SJCRH30 (cell line): Measurements from ENCODE around the gene PKD2L1. TPM values are rescaled to one million over a fixed set of nuclear protein-coding genes. Genes with fewer than 3 reads are reported as not detected.
"Not testable (repeated sequence)": the region's sequence is repeated elsewhere in the genome, so short reads cannot be mapped to it uniquely, and the experiment has no call there.

Experiments used
- DNase-seq, 2 experiments: peaks; one replicate each; pipeline ENCODE4 v3.0.0-alpha.2; 2015 to 2020
- H3K27ac ChIP-seq: fragments of 250-450 bp; sonication (Bioruptor Pico); 2 replicates; pipeline ENCODE4 v1.5.1; 2020; ENCODE audit warnings: mild to moderate bottlenecking, moderate library complexity
- H3K27me3 ChIP-seq: fragments of 250-450 bp; sonication (Bioruptor Pico); 2 replicates; pipeline ENCODE4 v1.5.1; 2020; ENCODE audit warnings: mild to moderate bottlenecking, moderate library complexity
- H3K36me3 ChIP-seq: fragments of 250-450 bp; sonication (Bioruptor Pico); 2 replicates; pipeline ENCODE4 v1.5.1; 2020; ENCODE audit warnings: mild to moderate bottlenecking, moderate library complexity
- H3K4me1 ChIP-seq: fragments of 250-450 bp; sonication (Bioruptor Pico); 2 replicates; pipeline ENCODE4 v1.5.1; 2020; ENCODE audit warnings: mild to moderate bottlenecking, moderate library complexity
- H3K4me3 ChIP-seq: fragments of 250-450 bp; sonication (Bioruptor Pico); 2 replicates; pipeline ENCODE4 v1.5.1; 2020; ENCODE audit warnings: mild to moderate bottlenecking, moderate library complexity
- H3K9me3 ChIP-seq: fragments of 250-450 bp; sonication (Bioruptor Pico); replicated peaks from 2 replicates; pipeline ENCODE4 v1.5.1; 2020; ENCODE audit warnings: mild to moderate bottlenecking, moderate library complexity
- total RNA-seq: library from RNA; depleted of rRNA; stranded (reverse); fragments of >200 nt; shearing (Covaris generic); gene quantifications from 2 replicates; pipeline ENCODE4 v1.2.3, GENCODE V29; 2014

The PKD2L1 gene
- total RNA-seq, 1 experiment from 2014 or later: not detected

DNA sequence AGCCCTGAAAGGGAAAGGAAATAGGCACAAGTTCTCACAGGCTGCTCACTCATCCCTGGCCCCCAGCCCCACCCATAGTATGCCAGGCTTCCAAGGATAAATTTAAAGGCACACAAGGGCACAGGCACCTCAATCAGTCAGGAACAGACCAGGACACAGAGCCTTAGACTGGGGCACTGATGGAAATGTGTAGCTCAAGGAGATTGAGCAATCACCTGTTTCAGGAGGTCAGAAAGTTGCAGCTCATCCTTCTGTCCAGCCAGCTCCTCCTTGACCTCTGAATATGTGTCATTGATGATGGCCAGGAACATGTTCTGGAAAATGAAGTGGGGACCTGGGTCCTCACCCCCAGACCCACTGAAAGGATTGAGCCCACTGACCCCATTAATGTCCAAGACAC is 37.0 kb downstream of the PKD2L1 start:
- H3K4me3 ChIP-seq: no peak overlapping the region
- DNase-seq: no peak
- H3K9me3 ChIP-seq: no peaks in the 10 kb centered on the region
- no peak overlapping the region for H3K27ac ChIP-seq
- peaks cover 6% of the 10 kb centered on the region; the same call in 1 of the 2 replicates for H3K27me3 ChIP-seq
- H3K36me3 ChIP-seq: no peaks in the 10 kb centered on the region
- no peaks in the 10 kb centered on the region for H3K4me1 ChIP-seq

DNA sequence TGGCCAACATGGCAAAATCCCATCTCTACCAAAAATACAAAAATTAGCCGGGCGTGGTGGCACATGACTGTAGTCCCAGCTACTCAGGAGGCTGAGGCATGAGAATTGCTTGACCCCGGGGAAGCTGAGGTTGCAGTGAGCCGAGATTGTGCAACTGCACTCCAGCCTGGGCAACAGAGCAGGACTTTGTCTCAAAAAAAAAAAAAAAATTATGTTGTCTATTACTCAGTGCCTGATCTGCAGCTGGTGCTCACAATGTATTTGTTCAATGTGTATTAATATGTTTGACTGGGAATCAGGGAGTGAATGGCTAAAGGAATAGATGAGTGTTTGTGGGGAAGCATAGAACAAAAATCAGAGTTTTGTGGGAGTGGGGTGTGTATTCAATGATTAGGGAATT is 37.7 kb downstream of the PKD2L1 start:
- not testable (repeated sequence) for DNase-seq, H3K4me3 ChIP-seq, H3K27ac ChIP-seq, H3K4me1 ChIP-seq, H3K27me3 ChIP-seq, H3K9me3 ChIP-seq, H3K36me3 ChIP-seq

DNA sequence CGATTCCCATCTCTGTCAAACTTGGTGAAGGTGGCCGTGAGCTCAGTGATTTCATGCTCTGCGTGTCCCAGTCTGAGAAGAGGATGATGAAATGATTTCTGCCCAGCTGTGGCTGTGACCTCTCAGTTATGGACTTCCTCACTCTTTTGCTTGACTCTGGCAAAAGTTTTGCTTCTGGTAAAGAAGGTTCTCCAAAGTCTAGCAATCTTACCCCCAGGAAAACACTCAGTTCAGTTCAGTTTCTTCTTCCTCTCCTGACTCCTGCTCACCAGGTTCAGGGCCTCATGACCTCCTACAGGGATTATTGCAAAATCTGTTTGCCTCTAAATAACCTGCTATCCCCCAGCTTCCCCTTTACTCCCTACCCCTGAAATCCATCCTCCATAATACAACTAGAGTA is 38.7 kb downstream of the PKD2L1 start:
- H3K9me3 ChIP-seq: no peaks in the 10 kb centered on the region
- DNase-seq: no peak
- H3K27me3 ChIP-seq: peaks cover 4% of the 10 kb centered on the region; the same call in 1 of the 2 replicates

DNA sequence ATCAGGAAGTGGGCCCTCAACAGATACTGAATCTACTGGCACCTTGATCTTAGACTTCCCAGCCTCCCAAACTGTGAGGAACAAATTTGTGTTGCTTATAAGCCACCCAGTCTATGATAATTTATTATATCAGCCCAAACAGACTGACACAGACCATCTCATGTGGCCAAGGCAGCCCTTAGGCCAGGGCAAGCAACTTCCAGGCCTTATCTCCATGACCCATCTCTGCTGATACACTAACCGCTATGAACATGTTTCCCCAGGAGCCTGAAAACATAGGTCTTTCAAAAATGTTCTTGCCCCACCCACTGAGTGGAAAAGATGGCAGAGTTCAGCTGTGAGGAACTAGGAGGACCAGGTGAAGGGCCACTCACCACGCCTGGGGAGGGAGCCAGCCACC is 40.4 kb downstream of the PKD2L1 start:
- no peak overlapping the region for H3K4me3 ChIP-seq
- H3K9me3 ChIP-seq: no peaks in the 10 kb centered on the region
- peaks cover 4% of the 10 kb centered on the region; the same call in 1 of the 2 replicates for H3K27me3 ChIP-seq
- no peak overlapping the region for H3K27ac ChIP-seq
- DNase-seq: no peak
- 0 out of 2 replicates have a peak, but pooled peaks cover 1% of the 10 kb centered on the region for H3K36me3 ChIP-seq
- 0 out of 2 replicates have a peak, but pooled peaks cover 6% of the 10 kb centered on the region for H3K4me1 ChIP-seq

More for the DNA sequence above, 38.7 kb downstream of the PKD2L1 start:
- no peak overlapping the region for H3K27ac ChIP-seq
- H3K4me1 ChIP-seq: 0 out of 2 replicates have a peak, but pooled peaks cover 3% of the 10 kb centered on the region
- H3K4me3 ChIP-seq: no peak overlapping the region
- no peaks in the 10 kb centered on the region for H3K36me3 ChIP-seq

DNA sequence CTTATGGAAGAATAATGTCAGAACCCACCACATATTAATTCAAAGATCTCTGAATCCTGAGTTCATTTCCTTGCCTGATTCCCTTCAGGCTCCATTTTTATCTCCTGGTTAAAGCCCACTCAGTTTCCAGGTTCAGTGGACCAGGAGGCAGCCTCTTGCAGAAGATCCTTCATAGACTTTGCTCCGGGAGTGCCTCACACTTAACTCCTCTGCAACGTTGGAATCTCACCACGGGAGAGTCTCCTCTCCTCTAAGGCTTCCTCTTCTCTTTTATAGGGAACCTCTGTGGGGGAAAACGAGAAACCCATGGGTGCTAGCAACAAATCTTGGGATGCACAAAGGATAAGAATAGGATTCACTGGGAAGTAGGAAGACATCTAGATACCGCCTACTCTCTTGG is 41.8 kb downstream of the PKD2L1 start:
- DNase-seq: no peak

DNA sequence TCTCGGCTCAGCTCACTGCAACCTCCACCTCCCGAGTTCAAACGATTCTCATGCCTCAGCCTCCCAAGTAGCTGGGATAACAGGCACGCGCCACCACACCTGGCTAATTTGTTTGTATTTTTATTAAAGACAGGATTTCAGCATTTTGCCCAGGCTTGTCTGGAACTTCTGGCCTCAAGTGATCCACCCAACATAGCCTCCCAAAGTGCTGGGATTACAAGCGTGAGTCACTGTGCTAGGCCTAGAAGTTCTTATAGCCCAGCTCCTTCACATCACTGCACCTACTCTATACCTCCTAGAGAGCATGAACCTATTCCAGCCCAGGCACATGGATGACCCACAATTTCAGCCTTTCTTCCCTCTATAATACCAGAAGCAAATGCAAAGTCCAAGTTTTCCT is 42.3 kb downstream of the PKD2L1 start:
- H3K27ac ChIP-seq: no peak overlapping the region
- no peak overlapping the region for H3K4me3 ChIP-seq
- DNase-seq: no peak
- H3K36me3 ChIP-seq: peaks cover 6% of the 10 kb centered on the region; the same call in 1 of the 2 replicates
- peaks cover 4% of the 10 kb centered on the region; the same call in 1 of the 2 replicates for H3K27me3 ChIP-seq
- 0 out of 2 replicates have a peak, but pooled peaks cover 6% of the 10 kb centered on the region for H3K4me1 ChIP-seq
- no peaks in the 10 kb centered on the region for H3K9me3 ChIP-seq

More for the DNA sequence above, 41.8 kb downstream of the PKD2L1 start:
- Histone ChIP-seq H3K4me3 (no peak overlapping the region), H3K9me3 (no peaks in the 10 kb centered on the region), H3K4me1 (0 out of 2 replicates have a peak, but pooled peaks cover 6% of the 10 kb centered on the region), H3K27ac (no peak overlapping the region), H3K36me3 (peaks cover 6% of the 10 kb centered on the region; the same call in 1 of the 2 replicates), H3K27me3 (peaks cover 4% of the 10 kb centered on the region; the same call in 1 of the 2 replicates)

DNA sequence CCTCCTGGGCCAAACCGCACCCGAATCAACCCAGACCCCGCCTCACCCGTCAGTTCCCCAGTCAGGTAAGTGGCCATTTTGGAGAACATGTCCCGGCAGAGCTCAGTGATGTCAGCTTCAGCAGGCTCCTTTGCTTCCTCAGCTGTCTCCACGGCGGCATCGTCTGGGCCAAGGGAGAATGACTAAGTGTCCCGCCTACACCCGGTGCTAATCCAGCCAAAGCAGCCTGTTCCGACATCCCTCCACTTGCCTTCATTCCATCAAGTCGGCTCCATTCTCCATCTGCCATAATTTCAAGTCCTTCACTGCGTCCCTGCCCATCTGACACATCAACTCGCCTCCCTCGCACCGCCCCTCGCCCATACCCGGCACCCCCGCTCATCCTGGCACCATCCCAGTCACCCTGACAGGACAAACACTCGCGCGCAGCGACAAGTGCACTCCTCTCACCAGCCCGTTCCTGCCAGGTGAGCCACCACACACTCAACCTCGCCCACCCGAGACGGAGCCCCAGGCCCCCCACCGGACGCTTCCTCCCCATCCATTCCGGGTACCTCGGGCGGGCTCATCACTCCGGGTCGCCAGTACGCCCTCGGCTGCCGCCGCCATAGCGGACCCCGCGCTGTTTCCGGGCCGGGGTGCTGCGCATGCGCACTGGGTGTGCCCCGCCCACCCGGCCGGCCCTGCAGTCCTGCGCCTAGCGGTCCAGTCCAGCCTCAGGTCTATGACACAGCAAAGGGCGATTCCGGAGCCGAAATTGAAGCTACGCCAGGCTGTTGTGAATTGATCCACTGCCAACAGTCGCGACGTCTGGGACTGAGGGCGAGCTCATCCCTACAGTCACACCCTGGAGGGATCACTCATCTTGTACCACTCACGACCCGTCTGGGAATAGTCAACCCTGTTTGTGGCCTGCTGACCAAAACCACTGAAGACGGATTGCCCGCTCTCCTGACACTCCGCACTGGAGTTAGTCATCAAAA is 43.7 kb downstream of the PKD2L1 start, which contains the start of gene BLOC1S2:
Gene BLOC1S2, minus strand, starts transcription at position 630 of the 983 bp plus-strand sequence. Its CDS starts 21 bp downstream, at position 609.
- Histone ChIP-seq H3K9me3 (no peaks in the 10 kb centered on the region), H3K4me3 (peak within 1 kb of the TSS; percentile 87), H3K27me3 (peaks cover 4% of the 10 kb centered on the region; the same call in 1 of the 2 replicates), H3K4me1 (0 out of 2 replicates have a peak, but pooled peaks cover 6% of the 10 kb centered on the region), H3K36me3 (peaks cover 12% of the 10 kb centered on the region), H3K27ac (peak within 1 kb of the TSS; percentile 67)
- DNase-seq: peak; percentile 85 to 91

DNA sequence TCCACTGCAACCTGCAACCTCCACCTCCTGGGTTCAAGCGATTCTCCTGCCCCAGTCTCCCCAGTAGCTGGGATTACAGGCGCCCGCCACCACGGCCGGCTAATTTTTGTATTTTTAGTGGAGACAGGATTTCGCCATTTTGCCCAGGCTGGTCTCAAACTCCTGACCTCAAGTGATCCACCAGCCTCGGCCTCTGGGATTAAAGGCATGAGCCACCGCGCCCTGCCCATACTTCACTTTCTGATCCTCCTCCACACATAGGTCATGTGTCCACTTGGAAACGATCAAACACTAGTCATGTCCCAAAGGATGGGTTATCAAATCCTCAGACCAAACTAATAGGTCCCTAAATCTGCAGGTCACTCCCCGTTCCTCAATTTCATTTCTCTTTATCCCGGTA is 44.7 kb downstream of the PKD2L1 start:
- not testable (repeated sequence) for DNase-seq, H3K4me1 ChIP-seq, H3K9me3 ChIP-seq, H3K27me3 ChIP-seq
- Histone ChIP-seq H3K27ac (peak overlapping the region; percentile 67), H3K4me3 (peak overlapping the region; percentile 87), H3K36me3 (peaks cover 16% of the 10 kb centered on the region)

DNA sequence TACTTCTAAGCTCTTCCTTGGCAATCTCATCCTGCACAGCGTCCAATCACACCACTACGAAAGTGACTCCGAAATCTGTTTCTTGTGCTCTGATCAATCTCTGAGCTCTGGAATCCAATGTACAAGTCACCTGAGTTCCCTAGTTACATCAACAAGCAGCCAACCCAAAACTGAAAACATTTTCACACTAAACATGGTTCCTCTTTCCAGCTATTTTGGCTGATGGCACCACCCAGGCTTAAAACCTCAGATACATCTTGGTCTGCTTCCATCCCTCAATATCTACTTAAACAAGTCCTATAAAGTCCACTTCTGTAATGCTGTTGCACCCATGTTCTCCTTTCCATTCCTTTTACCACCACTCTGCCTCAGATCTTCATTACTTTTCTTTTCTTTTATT is 47.1 kb downstream of the PKD2L1 start:
- H3K4me3 ChIP-seq: no peak overlapping the region
- H3K27ac ChIP-seq: no peak overlapping the region
- DNase-seq: no peak
- H3K9me3 ChIP-seq: no peaks in the 10 kb centered on the region
- H3K4me1 ChIP-seq: 0 out of 2 replicates have a peak, but pooled peaks cover 6% of the 10 kb centered on the region
- H3K27me3 ChIP-seq: no peaks in the 10 kb centered on the region
- H3K36me3 ChIP-seq: peaks cover 35% of the 10 kb centered on the region

DNA sequence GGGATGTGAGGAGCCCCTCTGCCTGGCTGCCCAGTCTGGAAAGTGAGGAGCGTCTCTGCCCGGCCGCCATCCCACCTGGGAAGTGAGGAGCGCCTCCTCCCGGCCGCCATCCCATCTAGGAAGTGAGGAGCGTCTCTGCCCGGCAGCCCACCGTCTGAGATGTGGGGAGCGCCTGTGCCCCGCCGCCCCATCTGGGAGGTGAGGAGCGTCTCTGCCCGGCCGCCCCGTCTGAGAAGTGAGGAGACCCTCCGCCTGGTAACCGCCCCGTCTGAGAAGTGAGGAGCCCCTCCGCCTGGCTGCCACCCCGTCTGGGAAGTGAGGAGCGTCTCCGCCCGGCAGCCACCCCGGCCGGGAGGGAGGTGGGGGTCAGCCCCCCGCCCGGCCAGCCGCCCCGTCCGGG is 53.1 kb downstream of the PKD2L1 start:
- H3K27me3 ChIP-seq, H3K27ac ChIP-seq, DNase-seq: not testable (repeated sequence)

DNA sequence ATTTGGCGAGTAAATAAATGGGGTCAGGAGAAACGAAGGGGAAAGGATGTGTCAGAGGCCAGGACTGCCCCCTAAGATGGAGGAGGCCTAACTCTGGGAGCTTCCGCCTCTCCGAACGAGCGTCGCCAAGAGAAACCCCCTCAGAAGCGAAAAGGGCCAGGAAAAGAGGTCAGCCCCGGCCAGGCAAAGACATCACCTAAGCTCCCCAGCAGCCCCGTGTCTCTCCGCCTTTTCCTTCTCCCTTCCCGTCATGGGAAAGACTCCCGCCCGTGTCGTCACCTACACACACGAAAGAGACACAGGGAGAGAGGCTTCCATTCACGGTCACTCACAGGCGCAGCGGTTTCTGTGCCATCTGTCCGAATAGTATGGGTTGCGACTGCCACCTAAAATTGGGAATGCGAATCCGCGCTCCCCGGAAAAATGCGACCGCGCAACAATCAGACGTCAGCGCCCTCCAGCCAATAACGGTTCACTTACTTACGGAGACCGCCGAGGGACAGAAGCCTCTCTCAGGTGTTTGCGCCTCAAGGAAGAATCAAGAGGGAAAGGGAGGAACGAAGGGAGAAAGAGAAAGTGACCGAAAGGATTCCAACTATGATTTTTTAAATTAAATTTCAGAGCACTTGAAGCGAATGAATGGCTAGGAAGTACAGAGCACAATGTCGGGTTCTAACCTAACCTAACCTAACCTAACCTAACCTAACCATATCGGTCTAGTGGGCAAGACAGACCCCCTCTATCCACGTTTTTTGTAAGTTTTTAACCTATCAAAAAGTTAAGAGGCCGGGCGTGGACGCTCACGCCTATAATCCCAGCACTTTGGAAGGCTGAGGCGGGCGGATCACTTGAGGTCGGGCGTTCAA is 62.6 kb downstream of the PKD2L1 start, which contains the start of gene CWF19L1:
Gene CWF19L1, minus strand, starts transcription at position 400 of the 866 bp plus-strand sequence. Its CDS starts 45 bp downstream, at position 355.
- no peaks in the 10 kb centered on the region for H3K9me3 ChIP-seq
- peaks cover 2% of the 10 kb centered on the region; the same call in 1 of the 2 replicates for H3K36me3 ChIP-seq
- peak; percentile 90 to 91 for DNase-seq
- no peaks in the 10 kb centered on the region for H3K4me1 ChIP-seq
- H3K27ac ChIP-seq: peak within 1 kb of the TSS; percentile 93
- peak within 1 kb of the TSS; percentile 81 for H3K4me3 ChIP-seq
- H3K27me3 ChIP-seq: no peaks in the 10 kb centered on the region

More for the DNA sequence above, 53.1 kb downstream of the PKD2L1 start:
- not testable (repeated sequence) for H3K4me3 ChIP-seq, H3K4me1 ChIP-seq, H3K9me3 ChIP-seq
- H3K36me3 ChIP-seq: peaks cover 37% of the 10 kb centered on the region

DNA sequence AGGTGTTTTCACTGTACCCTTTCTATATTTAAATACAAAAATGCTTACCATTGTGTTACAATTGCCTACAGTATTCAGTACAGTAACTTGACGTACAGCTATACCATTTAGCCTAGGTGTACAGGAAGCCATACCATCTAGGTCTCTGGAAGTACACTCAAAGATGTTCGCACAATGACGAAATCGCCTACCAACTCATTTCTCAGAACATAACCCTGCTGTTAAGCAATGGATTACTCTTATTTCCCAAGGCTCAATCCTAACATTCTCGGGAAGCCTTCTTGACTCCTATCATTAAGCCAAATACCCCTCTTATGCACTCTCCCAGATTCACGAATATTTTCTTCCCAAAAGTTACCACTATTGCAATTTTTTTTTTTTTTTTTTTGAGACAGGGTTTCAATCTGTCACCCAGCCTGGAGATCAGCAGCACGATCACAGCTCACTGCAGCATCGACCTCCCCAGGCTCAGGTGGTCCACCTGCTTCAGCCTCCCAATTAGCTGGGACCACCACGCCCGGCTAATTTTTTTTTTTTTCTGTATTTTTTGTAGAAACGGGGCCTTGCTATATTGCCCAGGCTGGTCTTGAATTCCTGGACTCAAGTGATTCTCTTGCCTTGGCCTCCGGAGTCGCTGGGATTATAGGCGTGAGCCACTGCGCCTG is 64.1 kb downstream of the PKD2L1 start:
- Histone ChIP-seq H3K36me3 (no peaks in the 10 kb centered on the region), H3K27ac (no peak overlapping the region), H3K27me3 (no peaks in the 10 kb centered on the region), H3K4me1 (no peaks in the 10 kb centered on the region), H3K4me3 (no peak overlapping the region), H3K9me3 (no peaks in the 10 kb centered on the region)
- no peak for DNase-seq

DNA sequence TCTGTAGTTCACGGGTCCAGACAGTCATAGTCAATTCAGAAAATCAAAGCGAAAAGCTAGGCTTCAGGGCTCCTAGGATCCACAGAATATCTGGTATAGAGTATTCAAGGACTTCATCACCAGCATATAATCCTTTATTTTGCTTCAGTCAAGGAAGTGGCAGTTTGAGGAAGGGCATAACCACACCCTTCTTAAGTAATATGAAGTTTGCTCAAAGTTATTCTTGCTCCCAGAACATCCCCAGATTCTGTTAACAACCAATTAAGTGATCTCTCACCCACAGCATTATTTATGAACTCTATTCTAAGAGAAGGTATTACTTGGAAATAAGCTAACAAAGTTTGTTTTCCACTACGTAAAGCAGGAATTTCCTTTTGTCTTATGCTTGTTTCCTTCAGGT is 75.8 kb downstream of the PKD2L1 start:
- no peak for DNase-seq
- Histone ChIP-seq H3K4me3 (no peak overlapping the region), H3K27ac (no peak overlapping the region), H3K36me3 (peaks cover 64% of the 10 kb centered on the region), H3K27me3 (no peaks in the 10 kb centered on the region), H3K9me3 (no peaks in the 10 kb centered on the region), H3K4me1 (no peaks in the 10 kb centered on the region)

DNA sequence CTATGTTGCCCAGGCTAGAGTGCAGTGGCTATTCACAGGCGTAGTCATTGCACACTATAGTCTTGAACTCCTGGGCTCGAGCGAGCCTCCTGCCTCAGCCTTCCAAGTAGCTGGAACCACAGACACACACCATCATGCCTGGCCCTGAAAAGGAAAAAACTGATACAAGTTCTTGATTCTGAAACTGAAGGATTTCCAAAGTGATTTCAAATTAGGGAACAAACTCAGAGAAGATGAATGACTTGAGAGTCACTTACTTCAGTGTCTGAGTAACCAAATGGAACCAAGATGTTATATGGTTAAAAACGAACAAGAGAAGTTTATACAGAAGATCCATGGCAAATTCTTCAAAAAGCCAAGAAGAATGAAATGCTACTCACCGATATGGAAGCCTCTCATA is 77.0 kb downstream of the PKD2L1 start:
- no peaks in the 10 kb centered on the region for H3K27me3 ChIP-seq
- no peak overlapping the region for H3K4me3 ChIP-seq
- DNase-seq: no peak
- H3K27ac ChIP-seq: no peak overlapping the region
- H3K4me1 ChIP-seq: no peaks in the 10 kb centered on the region
- no peaks in the 10 kb centered on the region for H3K9me3 ChIP-seq
- H3K36me3 ChIP-seq: peaks cover 65% of the 10 kb centered on the region
